Right kidney (tissue), 1 donor: ENCODE results near the gene ACVR1B.

Experiments
- DNase-seq: peaks from one replicate; pipeline ENCODE4 v3.0.0-alpha.2; 2016

ACVR1B gene

DNA sequence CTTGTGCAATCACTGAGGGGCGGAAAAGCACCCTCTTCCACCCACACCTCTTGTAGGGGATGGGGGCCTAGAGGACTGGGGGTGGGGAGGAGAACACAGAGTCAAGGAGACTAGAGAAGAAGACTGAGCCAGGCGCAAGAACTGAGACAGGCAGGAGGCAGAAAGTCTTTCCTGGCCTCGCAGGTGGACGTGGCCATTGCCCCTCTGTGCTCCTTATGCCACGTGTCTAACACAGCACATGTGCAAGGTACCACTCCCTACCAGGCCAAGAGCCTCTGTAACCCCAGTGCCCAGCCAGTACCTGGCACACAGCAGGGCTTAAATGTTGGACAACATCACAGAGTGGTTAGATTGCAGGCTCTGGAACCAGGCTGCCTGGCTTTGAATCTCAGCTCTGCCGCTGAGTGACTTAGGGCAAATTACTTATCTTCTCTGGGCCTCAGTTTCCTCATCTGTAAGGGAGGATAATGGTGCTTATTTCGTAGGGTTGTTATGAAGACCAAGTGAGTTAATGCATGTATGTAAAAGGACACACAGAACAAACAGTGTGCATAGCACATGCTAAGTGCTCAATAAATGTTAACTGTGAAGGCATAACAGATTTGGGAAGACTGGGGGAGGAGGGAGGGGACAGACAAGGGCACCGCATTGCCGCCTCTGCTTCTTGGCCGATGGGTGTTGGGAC, 53.9 kb downstream of the ACVR1B start:
- no peak for DNase-seq

GRCh38 chr12:52005903-52006703, 54.6 kb downstream of the ACVR1B start:
- peak; percentile 62 for DNase-seq

DNA sequence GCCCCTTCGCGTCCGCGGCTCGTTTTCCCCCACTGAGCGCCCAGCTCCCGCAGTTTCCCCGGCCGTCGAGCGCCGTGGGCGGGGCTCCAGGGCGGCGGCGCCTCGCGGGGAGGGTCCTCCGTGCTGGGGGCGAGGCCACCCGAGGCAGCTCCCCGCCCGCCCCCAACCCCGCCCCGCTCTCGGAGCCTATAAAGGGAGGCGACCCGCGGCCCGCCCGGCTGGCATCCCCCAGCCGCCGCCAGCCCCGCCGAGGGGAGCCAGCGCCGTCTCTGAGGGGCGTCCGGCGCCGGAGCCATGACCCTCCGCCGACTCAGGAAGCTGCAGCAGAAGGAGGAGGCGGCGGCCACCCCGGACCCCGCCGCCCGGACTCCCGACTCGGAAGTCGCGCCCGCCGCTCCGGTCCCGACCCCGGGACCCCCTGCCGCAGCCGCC, 55.2 kb downstream of the ACVR1B start, which contains the start of gene TAMALIN:
TAMALIN (plus strand) TSS at position 221 of the 432 bp plus-strand sequence; CDS start at position 295, 74 bp downstream.
- DNase-seq, result no peak

GRCh38 chr12:52007158-52007921, 55.8 kb downstream of the ACVR1B start:
- DNase-seq, result peak; percentile 70

DNA sequence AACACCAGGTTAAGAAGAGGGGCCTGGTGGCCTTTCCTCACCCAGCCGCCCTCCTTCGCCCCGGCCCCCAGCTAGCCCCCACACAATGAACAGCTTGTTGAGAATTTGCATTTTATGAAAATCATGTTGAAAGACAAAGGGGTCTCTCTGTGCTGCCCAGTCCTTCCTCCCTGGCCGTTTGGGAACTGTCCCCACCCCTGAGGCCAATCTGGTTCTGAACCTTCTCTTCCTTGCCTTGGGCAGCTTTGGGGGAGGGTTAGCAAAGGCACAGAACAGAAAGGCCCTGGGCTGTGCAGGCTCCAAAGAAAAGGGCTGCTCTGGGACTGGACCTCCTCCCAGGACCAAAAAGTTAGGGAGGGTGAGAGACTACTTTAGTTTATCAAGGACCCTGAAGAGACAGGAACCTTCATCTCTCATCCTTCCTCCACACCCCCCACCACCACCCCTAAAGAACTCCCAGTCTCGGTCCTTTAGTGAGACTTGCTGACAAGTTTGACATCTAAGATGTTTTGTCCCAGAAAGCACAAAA, 56.5 kb downstream of the ACVR1B start:
- DNase-seq, result no peak

- DNase-seq, result peak; percentile 31
Observed at GRCh38 chr12:52009081-52009751, 57.7 kb downstream of the ACVR1B start.

GRCh38 chr12:52010152-52010622, 58.7 kb downstream of the ACVR1B start:
- peak; percentile 73 for DNase-seq

DNA sequence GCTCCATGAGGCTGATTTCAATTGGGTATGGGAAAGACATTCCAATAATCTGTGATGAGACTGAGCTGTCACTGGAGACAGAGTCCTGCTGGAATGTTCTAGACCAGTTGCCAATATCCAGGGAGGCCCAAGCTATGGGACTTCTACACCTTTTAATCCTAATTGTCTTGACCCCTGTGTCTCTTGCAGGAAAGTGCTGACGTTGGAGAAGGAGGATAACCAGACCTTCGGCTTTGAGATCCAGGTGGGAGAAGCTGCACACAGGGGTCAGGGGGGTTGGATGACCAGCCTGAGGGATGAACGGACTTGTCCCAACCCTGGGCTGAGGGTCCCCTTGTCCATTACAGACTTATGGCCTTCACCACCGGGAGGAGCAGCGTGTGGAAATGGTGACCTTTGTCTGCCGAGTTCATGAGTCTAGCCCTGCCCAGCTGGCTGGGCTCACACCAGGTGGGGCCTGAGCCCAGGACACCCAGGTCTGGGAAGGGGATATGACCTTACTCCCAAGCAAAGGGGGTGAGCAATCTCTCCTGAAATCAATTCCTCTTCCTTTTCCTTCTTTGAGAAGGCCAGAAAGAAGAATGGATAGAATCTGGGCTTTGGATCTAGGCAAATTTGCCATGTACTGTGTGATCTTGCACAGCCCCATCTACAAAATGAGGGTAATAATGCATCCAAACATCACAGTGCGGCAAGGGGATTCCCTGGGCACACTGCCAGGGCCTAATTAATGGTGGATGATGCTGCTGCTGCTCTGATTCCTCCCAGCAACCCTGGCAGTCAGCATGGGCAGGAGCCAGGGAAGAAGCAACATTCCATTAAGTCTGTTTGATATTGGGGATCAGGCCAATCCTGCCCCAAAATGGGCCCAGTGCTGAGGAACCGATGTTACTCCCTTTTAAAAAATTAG, 59.4 kb downstream of the ACVR1B start:
- no peak for DNase-seq

- no peak for DNase-seq
Observed at GRCh38 chr12:52011602-52012214, 60.2 kb downstream of the ACVR1B start.

- DNase-seq, result no peak
Observed at GRCh38 chr12:52013626-52014310, 62.3 kb downstream of the ACVR1B start.

DNA sequence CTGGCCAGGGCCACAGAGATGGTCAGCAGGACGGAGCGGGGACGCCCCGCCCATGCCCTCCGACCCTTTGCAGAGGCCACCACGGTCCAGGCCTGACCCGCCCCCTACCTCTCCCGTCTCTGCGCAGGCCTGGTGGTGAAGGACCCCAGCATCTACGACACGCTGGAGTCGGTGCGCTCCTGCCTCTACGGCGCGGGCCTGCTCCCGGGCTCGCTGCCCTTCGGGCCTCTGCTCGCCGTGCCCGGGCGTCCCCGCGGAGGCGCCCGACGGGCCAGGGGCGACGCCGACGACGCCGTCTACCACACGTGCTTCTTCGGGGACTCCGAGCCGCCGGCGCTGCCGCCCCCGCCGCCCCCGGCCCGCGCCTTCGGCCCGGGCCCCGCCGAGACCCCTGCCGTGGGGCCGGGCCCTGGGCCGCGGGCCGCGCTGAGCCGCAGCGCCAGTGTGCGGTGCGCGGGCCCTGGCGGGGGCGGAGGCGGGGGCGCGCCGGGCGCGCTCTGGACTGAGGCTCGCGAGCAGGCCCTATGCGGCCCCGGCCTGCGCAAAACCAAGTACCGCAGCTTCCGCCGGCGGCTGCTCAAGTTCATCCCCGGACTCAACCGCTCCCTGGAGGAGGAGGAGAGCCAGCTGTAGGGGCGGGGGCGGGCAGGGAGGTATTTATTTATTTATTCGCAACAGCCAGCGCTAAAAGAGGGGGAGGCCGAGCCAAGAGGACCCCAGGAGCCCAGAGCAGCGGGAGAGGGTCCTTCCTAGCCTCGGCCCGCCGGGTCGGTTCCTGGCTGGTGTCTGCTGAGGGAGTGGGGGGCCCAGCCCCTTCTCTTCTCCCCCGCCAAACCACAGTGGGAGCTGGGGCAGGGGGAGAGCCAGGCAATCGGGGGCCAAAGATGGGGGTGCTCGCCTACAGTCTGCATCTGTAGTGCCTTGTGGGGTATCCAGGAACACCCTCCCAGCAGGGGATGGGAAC, 63.4 kb downstream of the ACVR1B start:
- peak; percentile 34 for DNase-seq

GRCh38 chr12:52015532-52016041, 64.1 kb downstream of the ACVR1B start:
- DNase-seq, result no peak

- DNase-seq, result peak; percentile 20
Observed at GRCh38 chr12:52018433-52019112, 67.1 kb downstream of the ACVR1B start.

DNA sequence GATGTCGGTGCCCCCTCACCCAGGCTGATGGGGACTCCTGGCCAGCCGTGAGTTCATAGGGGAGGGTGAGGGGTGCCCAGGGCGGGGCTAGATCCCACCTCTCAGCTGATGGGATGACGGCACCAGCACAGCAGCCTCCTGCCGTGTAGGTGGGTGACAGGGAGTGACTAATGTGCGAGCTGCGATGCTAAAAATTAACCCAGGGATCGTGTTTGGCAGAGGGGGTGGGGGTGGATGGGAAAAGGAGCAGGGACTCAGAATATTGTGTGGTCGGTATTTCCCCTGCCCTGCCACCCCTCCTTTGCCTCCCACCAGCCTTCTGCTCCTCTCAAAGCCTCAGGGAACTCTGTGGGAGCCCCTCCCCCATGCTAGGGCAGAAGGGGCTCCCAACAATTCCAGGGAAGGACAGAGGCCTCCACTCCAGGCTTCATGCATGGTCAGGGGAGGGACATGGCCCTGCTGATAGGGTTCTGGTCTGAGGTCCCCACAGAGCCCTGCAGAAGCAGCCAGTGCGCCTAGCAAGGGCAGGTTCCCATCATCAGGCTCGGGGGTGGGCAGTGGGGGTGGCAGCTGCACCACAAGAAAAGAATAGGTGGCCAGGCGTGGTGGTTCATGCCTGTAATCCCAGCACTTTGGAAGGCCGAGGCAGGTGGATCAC, 67.7 kb downstream of the ACVR1B start:
- peak; percentile 38 for DNase-seq

- DNase-seq, result peak; percentile 67
Observed at GRCh38 chr12:52020539-52021336, 69.2 kb downstream of the ACVR1B start.

- DNase-seq, result peak; percentile 71
Observed at GRCh38 chr12:52022841-52023181, 71.3 kb downstream of the ACVR1B start.
